CD4-positive, alpha-beta T cell treated with Interferon gamma for 1 hour (primary cell): ENCODE results near the gene IL24.

Experiments used
- DNase-seq: peaks from one replicate; pipeline ENCODE4 v3.0.0-alpha.2; 2020

The IL24 gene

GRCh38 chr1:206905295-206906164, 8.3 kb downstream of the IL24 start:
- no peak for DNase-seq

- DNase-seq = no peak
Measured at GRCh38 chr1:206907304-206907991, 10.2 kb downstream of the IL24 start.

GRCh38 chr1:206908038-206908437, 10.8 kb downstream of the IL24 start:
- no peak for DNase-seq

- peak; percentile 34 for DNase-seq
Measured at GRCh38 chr1:206909161-206909882, 12.1 kb downstream of the IL24 start.

- no peak for DNase-seq
Measured at GRCh38 chr1:206909883-206910318, 12.7 kb downstream of the IL24 start.

GRCh38 chr1:206911064-206911663, 13.9 kb downstream of the IL24 start:
- no peak for DNase-seq

- DNase-seq = peak; percentile 66
Measured at GRCh38 chr1:206912445-206913095, 15.3 kb downstream of the IL24 start.

GRCh38 chr1:206913766-206914537, 16.7 kb downstream of the IL24 start:
- no peak for DNase-seq

GRCh38 chr1:206915030-206915735, 17.9 kb downstream of the IL24 start:
- DNase-seq = no peak

- DNase-seq = no peak
Measured at GRCh38 chr1:206916000-206916709, 18.9 kb downstream of the IL24 start.

- DNase-seq = no peak
Measured at GRCh38 chr1:206918076-206918475, 20.8 kb downstream of the IL24 start.

- peak; percentile 61 for DNase-seq
Measured at GRCh38 chr1:206921772-206922265, 24.6 kb downstream of the IL24 start, which contains the start of gene FCMR. Gene FCMR, minus strand, starts transcription at chr1:206921941. Its CDS starts 87 bp downstream, at chr1:206921854.

GRCh38 chr1:206922524-206922923, 25.3 kb downstream of the IL24 start:
- no peak for DNase-seq

- peak; percentile 85 for DNase-seq
Measured at GRCh38 chr1:206923009-206923960, 26.0 kb downstream of the IL24 start.

- peak; percentile 8 for DNase-seq
Measured at GRCh38 chr1:206923961-206924557, 26.8 kb downstream of the IL24 start.

GRCh38 chr1:206924592-206925105, 27.4 kb downstream of the IL24 start:
- DNase-seq = peak; percentile 45

- peak; percentile 84 for DNase-seq
Measured at GRCh38 chr1:206925106-206925736, 28.0 kb downstream of the IL24 start.

- DNase-seq = no peak
Measured at GRCh38 chr1:206926286-206926685, 29.0 kb downstream of the IL24 start.
